H1 (cell line): ENCODE results near the gene SMARCB1. TPM values are rescaled to one million over a fixed set of nuclear protein-coding genes. Genes with fewer than 3 reads are reported as not detected.

Experiments used
- CTCF ChIA-PET: fragments of 300-600 bp; sonication (Branson Sonifier 250); formaldehyde crosslinking; loops from one replicate; lab custom pipeline; 2021; ENCODE audit not compliant: partially characterized antibody; lab: Charles Lee
- POLR2A ChIA-PET: fragments of 300-600 bp; sonication (Branson Sonifier 250); formaldehyde crosslinking; loops from one replicate; lab custom pipeline; 2021; ENCODE audit warnings: inconsistent platforms; ENCODE audit not compliant: partially characterized antibody; lab: Charles Lee
- DNase-seq, 2 experiments: peaks; one replicate each; pipeline versions ENCODE4 v3.0.0 to v3.0.0-alpha.2; 2010 to 2022; ENCODE audit warnings: low spot score in 2 of 2, low read depth in 1 of 2, mixed read lengths in 1 of 2
- FAIRE-seq: peaks from 2 replicates; lab custom pipeline; 2011; peaks lifted over from hg19 to GRCh38; lab: Jason Lieb, UNC
- H2AFZ ChIP-seq: 2 replicates; pipeline ENCODE4 v1.8.1; 2012; ENCODE audit warnings: low read length, inconsistent platforms
- H2AK5ac ChIP-seq: 2 replicates; pipeline ENCODE4 v1.6.1; 2013; ENCODE audit warnings: low read depth, low read length
- H2BK120ac ChIP-seq: replicated peaks from 2 replicates; pipeline ENCODE3; 2013; ENCODE audit warnings: low read depth, low read length, inconsistent platforms
- H2BK12ac ChIP-seq: 2 replicates; pipeline ENCODE4 v1.6.1; 2013; ENCODE audit warnings: low read depth, low read length
- H2BK15ac ChIP-seq: 2 replicates; pipeline ENCODE4 v1.6.1; 2013; ENCODE audit warnings: low read length
- H2BK20ac ChIP-seq: 2 replicates; pipeline ENCODE4 v1.6.1; 2013; ENCODE audit warnings: low read length
- H2BK5ac ChIP-seq: 2 replicates; pipeline ENCODE4 v1.6.1; 2013; ENCODE audit warnings: low read depth, low read length
- H3K14ac ChIP-seq: 2 replicates; pipeline ENCODE4 v1.6.1; 2013; ENCODE audit warnings: inconsistent platforms; ENCODE audit not compliant: insufficient read length
- H3K18ac ChIP-seq: 2 replicates; pipeline ENCODE4 v1.6.1; 2013; ENCODE audit warnings: low read length; ENCODE audit errors: extremely low read depth
- H3K23ac ChIP-seq: 2 replicates; pipeline ENCODE4 v1.6.1; 2013; ENCODE audit warnings: inconsistent platforms; ENCODE audit not compliant: insufficient read length
- H3K23me2 ChIP-seq: 2 replicates; pipeline ENCODE4 v1.6.1; 2013; ENCODE audit warnings: low read depth, low read length
- H3K27ac ChIP-seq: 2 replicates; pipeline ENCODE4 v1.6.1; 2011; ENCODE audit warnings: low read depth, low read length, inconsistent platforms
- H3K27me3 ChIP-seq, 4 experiments: replicated peaks in 1 of 4; 1 replicate in 1 of 4; 2 replicates in 3 of 4; pipeline versions ENCODE4 v1.6.1 to v1.8.1; 2011 to 2013; ENCODE audit warnings: low read length in 3 of 4, mild to moderate bottlenecking in 3 of 4, inconsistent platforms in 2 of 4, mixed read lengths in 2 of 4, moderate library complexity in 1 of 4; ENCODE audit not compliant: control insufficient read depth in 3 of 4, insufficient read depth in 3 of 4; ENCODE audit errors: extremely low read depth in 1 of 4
- H3K36me3 ChIP-seq, 4 experiments: 2 replicates each; pipeline versions ENCODE4 v1.6.1 to v1.8.1; 2011 to 2013; ENCODE audit warnings: mild to moderate bottlenecking in 4 of 4, low read length in 3 of 4, moderate library complexity in 2 of 4, control low read depth in 1 of 4, inconsistent platforms in 1 of 4; ENCODE audit not compliant: insufficient read depth in 4 of 4, control insufficient read depth in 2 of 4
- H3K4ac ChIP-seq: replicated peaks from 2 replicates; pipeline ENCODE3; 2013; ENCODE audit warnings: low read length, low read depth, mixed read lengths, inconsistent platforms; ENCODE audit not compliant: insufficient read length
- H3K4me1 ChIP-seq, 4 experiments: replicated peaks in 1 of 4; 1 replicate in 1 of 4; 2 replicates in 3 of 4; pipeline versions ENCODE4 v1.6.1 to v1.8.1; 2011 to 2013; ENCODE audit warnings: low read length in 3 of 4, inconsistent platforms in 2 of 4, mixed read lengths in 1 of 4; ENCODE audit not compliant: insufficient read depth in 4 of 4, control insufficient read depth in 3 of 4
- H3K4me2 ChIP-seq, 2 experiments: 2 replicates each; pipeline versions ENCODE4 v1.6.1 to v1.8.1; 2011 to 2013; ENCODE audit warnings: low read depth in 2 of 2, low read length in 2 of 2, control low read depth in 1 of 2, inconsistent platforms in 1 of 2, mild to moderate bottlenecking in 1 of 2; ENCODE audit not compliant: insufficient read depth in 1 of 2
- H3K4me3 ChIP-seq, 4 experiments: fragments of 200-600, 300-600 bp in 1 of 4; sonication (generic), shearing (Covaris generic), sonication (Bioruptor Twin) in 1 of 4; 2 replicates each; pipeline versions ENCODE4 v1.5.1 to v1.8.1; 2011 to 2016; ENCODE audit warnings: low read length in 4 of 4, low read depth in 3 of 4, control low read depth in 2 of 4, inconsistent platforms in 2 of 4, mild to moderate bottlenecking in 2 of 4, mixed read lengths in 1 of 4, moderate library complexity in 1 of 4; ENCODE audit not compliant: insufficient read depth in 2 of 4; ENCODE audit errors: extremely low read depth in 1 of 4
- H3K56ac ChIP-seq: replicated peaks from 2 replicates; pipeline ENCODE3; 2013; ENCODE audit warnings: low read depth, mild to moderate bottlenecking, mixed read lengths, low read length, inconsistent platforms; ENCODE audit not compliant: insufficient read length
- H3K79me1 ChIP-seq: 2 replicates; pipeline ENCODE4 v1.6.1; 2013; ENCODE audit warnings: low read depth, low read length, control low read depth
- H3K79me2 ChIP-seq, 2 experiments: 2 replicates each; pipeline versions ENCODE4 v1.6.1 to v1.8.1; 2012 to 2013; ENCODE audit warnings: low read length in 2 of 2, mild to moderate bottlenecking in 2 of 2, inconsistent platforms in 1 of 2; ENCODE audit not compliant: insufficient read depth in 2 of 2, control insufficient read depth in 1 of 2
- H3K9ac ChIP-seq, 4 experiments: replicated peaks in 1 of 4; 1 replicate in 1 of 4; 2 replicates in 3 of 4; pipeline versions ENCODE4 v1.6.1 to v1.8.1; 2011 to 2013; ENCODE audit warnings: low read depth in 3 of 4, low read length in 3 of 4, control low read depth in 2 of 4, mild to moderate bottlenecking in 2 of 4, moderate library complexity in 2 of 4, inconsistent platforms in 1 of 4; ENCODE audit errors: extremely low read depth in 1 of 4
- H3K9me3 ChIP-seq, 2 experiments: 2 replicates each; pipeline versions ENCODE4 v1.6.1 to v1.8.1; 2012 to 2013; ENCODE audit warnings: mild to moderate bottlenecking in 2 of 2, moderate library complexity in 2 of 2, control low read depth in 1 of 2, inconsistent platforms in 1 of 2, low read depth in 1 of 2, low read length in 1 of 2, mixed read lengths in 1 of 2; ENCODE audit not compliant: insufficient read depth in 2 of 2
- H4K20me1 ChIP-seq, 2 experiments: replicated peaks in 1 of 2; 2 replicates each; pipeline versions ENCODE3 to v1.8.1; 2011 to 2013; ENCODE audit warnings: inconsistent platforms in 2 of 2, low read length in 2 of 2, mild to moderate bottlenecking in 1 of 2; ENCODE audit not compliant: insufficient read depth in 2 of 2, control insufficient read depth in 1 of 2
- H4K5ac ChIP-seq: 2 replicates; pipeline ENCODE4 v1.6.1; 2013; ENCODE audit warnings: low read length, low read depth, mixed read lengths, inconsistent platforms; ENCODE audit not compliant: insufficient read length
- H4K8ac ChIP-seq: 2 replicates; pipeline ENCODE4 v1.8.0; 2013; ENCODE audit warnings: mild to moderate bottlenecking, moderate library complexity, low read length, inconsistent platforms; ENCODE audit not compliant: insufficient read depth; ENCODE audit errors: extremely low read depth
- H4K91ac ChIP-seq: replicated peaks from 2 replicates; pipeline ENCODE3; 2013; ENCODE audit warnings: low read length, mixed read lengths, inconsistent platforms; ENCODE audit not compliant: insufficient read length
- ATF2 ChIP-seq: IDR thresholded peaks from 2 replicates; pipeline ENCODE4 v1.6.1; 2012; ENCODE audit warnings: low read length, inconsistent platforms
- BACH1 ChIP-seq: IDR thresholded peaks from 2 replicates; pipeline ENCODE4 v1.6.1; 2012; ENCODE audit warnings: low read length, improper control_type of control experiment
- CHD1 ChIP-seq: IDR thresholded peaks from 2 replicates; pipeline ENCODE4 v1.6.1; 2012; ENCODE audit warnings: low read depth, low read length, improper control_type of control experiment
- CHD2 ChIP-seq: IDR thresholded peaks from 2 replicates; pipeline ENCODE4 v1.6.1; 2012; ENCODE audit warnings: low read length, improper control_type of control experiment
- KDM4A ChIP-seq: IDR thresholded peaks from one replicate; pipeline ENCODE4 v1.7.1; 2012; ENCODE audit warnings: low read depth, mild to moderate bottlenecking, moderate library complexity, low read length, inconsistent platforms; ENCODE audit not compliant: severe bottlenecking
- NRF1 ChIP-seq: IDR thresholded peaks from 2 replicates; pipeline ENCODE4 v1.6.1; 2011; ENCODE audit warnings: mild to moderate bottlenecking, low read depth, low read length, improper control_type of control experiment
- PHF8 ChIP-seq: fragments of 200-600 bp; sonication (generic); conservative IDR thresholded peaks from 2 replicates; pipeline ENCODE4 v1.7.1; 2012; ENCODE audit warnings: low read depth, mild to moderate bottlenecking, inconsistent platforms, low read length, moderate library complexity
- POU5F1 ChIP-seq: IDR thresholded peaks from 2 replicates; pipeline ENCODE4 v1.6.1; 2011; ENCODE audit warnings: low read depth, mild to moderate bottlenecking, low read length, moderate library complexity
- RNF2 ChIP-seq: fragments of 200-900, 300-1000 bp; sonication (generic); IDR thresholded peaks from 2 replicates; pipeline ENCODE4 v1.7.1; 2016; ENCODE audit warnings: borderline replicate concordance, low read depth, mild to moderate bottlenecking, antibody characterized with exemption, low read length; ENCODE audit not compliant: poor library complexity, severe bottlenecking; ENCODE audit errors: missing control alignments
- TAF7 ChIP-seq: optimal IDR thresholded peaks from 2 replicates; pipeline ENCODE3; 2011; ENCODE audit warnings: low read depth, mild to moderate bottlenecking, inconsistent platforms, low read length, moderate library complexity, borderline replicate concordance
- TEAD4 ChIP-seq: IDR thresholded peaks from 2 replicates; pipeline ENCODE4 v1.6.1; 2012; ENCODE audit warnings: low read depth, low read length, inconsistent platforms, mixed read lengths
- WGBS, 2 experiments: shearing (Covaris generic) in 1 of 2; methylation state at CpG; one replicate each; pipeline versions ENCODE4 v1.1.6 to v1.1.7; 2013 to 2015; ENCODE audit warnings: low lambda C conversion rate in 2 of 2, mixed read lengths in 2 of 2, inconsistent platforms in 1 of 2, low coverage in 1 of 2, missing lambda C conversion rate in 1 of 2; ENCODE audit not compliant: insufficient replicate concordance in 2 of 2, insufficient coverage in 1 of 2, insufficient read length in 1 of 2; ENCODE audit errors: extremely low coverage in 1 of 2, missing lambda C conversion rate in 1 of 2; 5-methylcytosine and 5-hydroxymethylcytosine counted together
- polyA plus RNA-seq, 7 experiments: library from polyadenylated mRNA; depleted of rRNA in 3 of 7; stranded (reverse) in 5 of 7; unstranded in 2 of 7; fragments of >200 nt in 5 of 7; fragments of 200-250 nt in 2 of 7; gene quantifications; 1 replicate in 5 of 7; 2 replicates in 1 of 7; 4 replicates in 1 of 7; pipeline versions ENCODE4 v1.2.1 to v1.2.3, GENCODE V29; 2011 to 2013; ENCODE audit warnings: missing spikeins in 2 of 7, mixed read lengths in 2 of 7
- total RNA-seq: library from RNA; stranded (reverse); fragmentation: NEBNext Ultra II Directional; extraction: Animal tissue kit (Norgen Biotek cat#: 25700); gene quantifications from 2 replicates; pipeline ENCODE4 v1.2.1, GENCODE V29; 2021

SMARCB1 gene
- total and polyA plus RNA-seq, 2 of the 8 experiments (the other 6 are each of a cell fraction or from before 2014, with no cell fraction given), result 116 to 145 TPM

GRCh38 chr22:23782703-23783102 is 4.1 kb upstream of the SMARCB1 start:
- WGBS, 2 experiments, result 82% methylated on average over 1 of the region's 1 CpG; no CpG with 5 or more reads in 1 of the 2 experiments
- POLR2A ChIA-PET, result interaction anchor here (2.0 kb wide), 1 partner anchor 10 kb away, joined by 5 read pairs; the partner anchor contains the start of gene MMP11
- no peaks in the 10 kb centered on the region; the same call in 1 of the 2 replicates for H3K79me1 ChIP-seq

More at GRCh38 chr22:23782703-23783102, 4.1 kb upstream of the SMARCB1 start:
- H3K27me3 ChIP-seq, result no peaks in the 10 kb centered on the region
- H3K4me1 ChIP-seq, result peaks cover 0 to 10% (median 4%) of the 10 kb centered on the region in 4 experiments; a peak in 3 of 7 replicates
- DNase-seq, result no peak
- H4K8ac ChIP-seq, result no peak overlapping the region
- no peak overlapping the region for H2BK20ac ChIP-seq
- no peak overlapping the region for H3K4ac ChIP-seq
- no peak overlapping the region for H2AFZ ChIP-seq
- peaks cover 0 to 2% of the 10 kb centered on the region in 2 experiments for H4K20me1 ChIP-seq
- H3K4me2 ChIP-seq, result no peak overlapping the region
- no peak overlapping the region for H2AK5ac ChIP-seq
- CTCF ChIA-PET, result interaction anchor here (0.7 to 0.8 kb wide), 2 partner anchors 62 to 97 kb away, joined by 3 read pairs; no protein-coding TSS in a partner anchor
- H3K27ac ChIP-seq, result no peak overlapping the region
- no peak overlapping the region for H4K5ac ChIP-seq
- H3K9me3 ChIP-seq, result no peaks in the 10 kb centered on the region
- TF ChIP-seq CHD2 (no peak), RNF2 (no peak), TAF7 (no peak), POU5F1 (no peak), PHF8 (no peak), TEAD4 (no peak), BACH1 (no peak), NRF1 (no peak), ATF2 (no peak), CHD1 (no peak), KDM4A (no peak)
- TF ChIP-seq, all 59 proteins: peak for 0
- Histone ChIP-seq H3K23ac (no peak overlapping the region), H2BK15ac (no peak overlapping the region), H3K18ac (no peak overlapping the region), H2BK12ac (no peak overlapping the region), H3K23me2 (peaks cover 3% of the 10 kb centered on the region; the same call in 1 of the 2 replicates), H3K4me3 (no peak overlapping the region), H3K56ac (no peak overlapping the region), H3K14ac (no peak overlapping the region), H4K91ac (no peak overlapping the region), H3K79me2 (peaks cover 3% of the 10 kb centered on the region in 2 experiments), H2BK5ac (no peak overlapping the region), H3K36me3 (no peaks in the 10 kb centered on the region), H2BK120ac (no peak overlapping the region), H3K9ac (no peak overlapping the region)
- FAIRE-seq, result no peak
